B cell (primary cell): ENCODE measurements around the gene KLRC3.
"Not testable (repeated sequence)": the region's sequence is repeated elsewhere in the genome, so short reads cannot be mapped to it uniquely, and the experiment has no call there.

Experiments used
- EZH2 ChIP-seq: IDR thresholded peaks from 2 replicates; pipeline ENCODE4 v1.6.1; 2012; ENCODE audit warnings: borderline replicate concordance, low read depth, mild to moderate bottlenecking, moderate library complexity, low read length; ENCODE audit not compliant: insufficient read depth, poor library complexity, severe bottlenecking
- TF ChIP-seq, protein P1 (sequence below): fragments of 200-600 bp; IDR thresholded peaks from one replicate; pipeline ENCODE4 v1.8.0; 2022; ENCODE audit warnings: antibody characterized with exemption, mild to moderate bottlenecking

DNA sequence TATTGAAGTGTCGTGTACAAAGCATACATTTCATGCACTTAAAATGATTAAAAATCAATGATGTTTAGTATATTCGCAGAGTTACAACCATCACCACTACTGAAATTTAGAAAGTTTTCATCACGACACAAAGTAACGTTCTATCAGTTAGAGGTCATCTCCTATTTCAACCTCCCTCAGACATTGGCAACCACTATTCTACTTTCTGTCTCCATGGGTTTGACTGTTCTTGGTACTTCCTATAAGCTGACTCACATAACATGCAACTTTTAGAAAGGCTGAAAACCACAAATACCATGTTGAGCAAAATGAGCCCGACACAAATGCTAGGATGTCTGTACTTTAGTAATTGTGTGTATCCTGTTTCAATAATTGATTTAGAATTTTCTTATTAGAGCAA, 25.7 kb upstream of the KLRC3 start:
- TF ChIP-seq, protein P1, sequence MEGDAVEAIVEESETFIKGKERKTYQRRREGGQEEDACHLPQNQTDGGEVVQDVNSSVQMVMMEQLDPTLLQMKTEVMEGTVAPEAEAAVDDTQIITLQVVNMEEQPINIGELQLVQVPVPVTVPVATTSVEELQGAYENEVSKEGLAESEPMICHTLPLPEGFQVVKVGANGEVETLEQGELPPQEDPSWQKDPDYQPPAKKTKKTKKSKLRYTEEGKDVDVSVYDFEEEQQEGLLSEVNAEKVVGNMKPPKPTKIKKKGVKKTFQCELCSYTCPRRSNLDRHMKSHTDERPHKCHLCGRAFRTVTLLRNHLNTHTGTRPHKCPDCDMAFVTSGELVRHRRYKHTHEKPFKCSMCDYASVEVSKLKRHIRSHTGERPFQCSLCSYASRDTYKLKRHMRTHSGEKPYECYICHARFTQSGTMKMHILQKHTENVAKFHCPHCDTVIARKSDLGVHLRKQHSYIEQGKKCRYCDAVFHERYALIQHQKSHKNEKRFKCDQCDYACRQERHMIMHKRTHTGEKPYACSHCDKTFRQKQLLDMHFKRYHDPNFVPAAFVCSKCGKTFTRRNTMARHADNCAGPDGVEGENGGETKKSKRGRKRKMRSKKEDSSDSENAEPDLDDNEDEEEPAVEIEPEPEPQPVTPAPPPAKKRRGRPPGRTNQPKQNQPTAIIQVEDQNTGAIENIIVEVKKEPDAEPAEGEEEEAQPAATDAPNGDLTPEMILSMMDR = not testable (repeated sequence)
- not testable (repeated sequence) for TF ChIP-seq EZH2
